ENCODE data around the gene ACER3.
"Not testable (repeated sequence)": the region's sequence is repeated elsewhere in the genome, so short reads cannot be mapped to it uniquely, and the experiment has no call there.

The ACER3 gene

GRCh38 chr11:76856106-76856505 lies 4.6 kb upstream of the ACER3 start:
- Histone ChIP-seq H3K9ac (no peak overlapping the region), H3K27me3 (ENCODE audit: control insufficient read depth, insufficient read depth, low read length) (no peaks in the 10 kb centered on the region), H3K79me2 (no peaks in the 10 kb centered on the region), H2AFZ (no peak overlapping the region), H3K9me3 (ENCODE audit: control insufficient read depth, low read length) (no peaks in the 10 kb centered on the region), H3K4me2 (ENCODE audit: low read length) (no peak overlapping the region), H3K4me3 (ENCODE audit: low read depth, low read length) (no peak overlapping the region), H3K4me1 (no peaks in the 10 kb centered on the region), H3K27ac (no peak overlapping the region), H3K36me3 (ENCODE audit: control insufficient read depth, insufficient read depth, low read length) (no peaks in the 10 kb centered on the region)
- no peak for TF ChIP-seq CTCF (IDR thresholded peaks at IDR 0.05)

- no peaks in the 10 kb centered on the region for H3K27me3 ChIP-seq (ENCODE audit: control insufficient read depth, insufficient read depth, low read length)
- TF ChIP-seq CTCF (IDR thresholded peaks at IDR 0.05), result no peak
- H3K4me1 ChIP-seq, result peaks cover 2% of the 10 kb centered on the region
Measured at GRCh38 chr11:76856571-76856970, 4.1 kb upstream of the ACER3 start.

GRCh38 chr11:76857781-76858410 lies 2.8 kb upstream of the ACER3 start:
- no peak for TF ChIP-seq CTCF (IDR thresholded peaks at IDR 0.05)

More at GRCh38 chr11:76856571-76856970, 4.1 kb upstream of the ACER3 start:
- Histone ChIP-seq H3K27ac (no peak overlapping the region), H3K9ac (no peak overlapping the region), H3K36me3 (ENCODE audit: control insufficient read depth, insufficient read depth, low read length) (no peaks in the 10 kb centered on the region), H3K79me2 (no peaks in the 10 kb centered on the region), H3K4me2 (ENCODE audit: low read length) (no peak overlapping the region), H2AFZ (no peak overlapping the region), H3K4me3 (ENCODE audit: low read depth, low read length) (no peak overlapping the region), H3K9me3 (ENCODE audit: control insufficient read depth, low read length) (no peaks in the 10 kb centered on the region)

GRCh38 chr11:76859708-76860227 lies 950 bp upstream of the ACER3 start:
- Histone ChIP-seq H3K79me2 (no peaks in the 10 kb centered on the region), H3K27ac (peak overlapping the region; percentile 69), H3K9me3 (ENCODE audit: control insufficient read depth, low read length) (no peaks in the 10 kb centered on the region), H3K4me1 (peaks cover 7% of the 10 kb centered on the region), H3K36me3 (ENCODE audit: control insufficient read depth, insufficient read depth, low read length) (no peaks in the 10 kb centered on the region), H3K4me3 (ENCODE audit: low read depth, low read length) (no peak overlapping the region), H3K27me3 (ENCODE audit: control insufficient read depth, insufficient read depth, low read length) (no peaks in the 10 kb centered on the region), H3K4me2 (ENCODE audit: low read length) (no peak overlapping the region), H2AFZ (peak overlapping the region; percentile 91), H3K9ac (no peak overlapping the region)
- TF ChIP-seq CTCF (IDR thresholded peaks at IDR 0.05), result no peak

More at GRCh38 chr11:76857781-76858410, 2.8 kb upstream of the ACER3 start:
- no peak overlapping the region for H3K9ac ChIP-seq
- H2AFZ ChIP-seq, result no peak overlapping the region
- H3K36me3 ChIP-seq (ENCODE audit: control insufficient read depth, insufficient read depth, low read length), result no peaks in the 10 kb centered on the region
- H3K4me1 ChIP-seq, result peaks cover 4% of the 10 kb centered on the region
- no peaks in the 10 kb centered on the region for H3K9me3 ChIP-seq (ENCODE audit: control insufficient read depth, low read length)
- no peaks in the 10 kb centered on the region for H3K79me2 ChIP-seq
- no peak overlapping the region for H3K27ac ChIP-seq
- no peak overlapping the region for H3K4me3 ChIP-seq (ENCODE audit: low read depth, low read length)
- no peaks in the 10 kb centered on the region for H3K27me3 ChIP-seq (ENCODE audit: control insufficient read depth, insufficient read depth, low read length)
- no peak overlapping the region for H3K4me2 ChIP-seq (ENCODE audit: low read length)

GRCh38 chr11:76861490-76861953 lies 804 bp downstream of the ACER3 start:
- peak overlapping the region; percentile 61 for H3K4me3 ChIP-seq (ENCODE audit: low read depth, low read length)
- peak overlapping the region; percentile 72 for H3K9ac ChIP-seq
- H3K4me1 ChIP-seq, result peaks cover 7% of the 10 kb centered on the region
- H3K4me2 ChIP-seq (ENCODE audit: low read length), result peak overlapping the region; percentile 74
- TF ChIP-seq CTCF (IDR thresholded peaks at IDR 0.05), result no peak
- H3K79me2 ChIP-seq, result peaks cover 6% of the 10 kb centered on the region
- H3K27ac ChIP-seq, result peak overlapping the region; percentile 72
- H2AFZ ChIP-seq, result peak overlapping the region; percentile 95
- H3K9me3 ChIP-seq (ENCODE audit: control insufficient read depth, low read length), result no peaks in the 10 kb centered on the region
- no peaks in the 10 kb centered on the region for H3K36me3 ChIP-seq (ENCODE audit: control insufficient read depth, insufficient read depth, low read length)
- no peaks in the 10 kb centered on the region for H3K27me3 ChIP-seq (ENCODE audit: control insufficient read depth, insufficient read depth, low read length)

GRCh38 chr11:76862794-76863193 lies 2.1 kb downstream of the ACER3 start:
- H3K4me2 ChIP-seq (ENCODE audit: low read length); H3K4me1 ChIP-seq; H3K79me2 ChIP-seq; H3K27ac ChIP-seq; H3K36me3 ChIP-seq (ENCODE audit: control insufficient read depth, insufficient read depth, low read length); H3K4me3 ChIP-seq (ENCODE audit: low read depth, low read length); H2AFZ ChIP-seq; H3K9me3 ChIP-seq (ENCODE audit: control insufficient read depth, low read length); H3K9ac ChIP-seq; H3K27me3 ChIP-seq (ENCODE audit: control insufficient read depth, insufficient read depth, low read length): not testable (repeated sequence)
